T-helper 2 cell treated with Interferon-gamma antibody and Interleukin-4, amounts not matched to agents 5 μg/mL and 100 μg/mL, for 36 hours (primary cell): Measurements from ENCODE around the gene ZNF138.
"Not testable (repeated sequence)": the region's sequence is repeated elsewhere in the genome, so short reads cannot be mapped to it uniquely, and the experiment has no call there.

Experiments
- DNase-seq: peaks from one replicate; pipeline ENCODE4 v3.0.0; 2021; ENCODE audit warnings: low spot score
- H3K27ac Mint-ChIP-seq: one replicate; pipeline ENCODE4 v1.8.0; 2021; ENCODE audit warnings: mild to moderate bottlenecking, mixed read lengths
- H3K27me3 Mint-ChIP-seq: one replicate; pipeline ENCODE4 v1.8.0; 2021; ENCODE audit warnings: low read depth, mixed read lengths
- H3K36me3 Mint-ChIP-seq: one replicate; pipeline ENCODE4 v1.8.0; 2021; ENCODE audit warnings: low read depth, mixed read lengths
- H3K4me1 Mint-ChIP-seq: one replicate; pipeline ENCODE4 v1.8.0; 2021; ENCODE audit warnings: low read depth, mixed read lengths
- H3K4me3 Mint-ChIP-seq: one replicate; pipeline ENCODE4 v1.8.0; 2022; ENCODE audit warnings: mild to moderate bottlenecking, moderate library complexity, mixed read lengths
- H3K9me3 Mint-ChIP-seq: one replicate; pipeline ENCODE4 v1.8.0; 2021; ENCODE audit warnings: mixed read lengths

Gene ZNF138

GRCh38 chr7:64794171-64794844, at the start of gene ZNF138:
TSS of gene ZNF138 (plus strand) at chr7:64794428. CDS start at chr7:64794569, 141 bp downstream.
- Mint-ChIP-seq H3K36me3 (peaks cover 37% of the 10 kb centered on the region), H3K27ac (peak within 1 kb of the TSS; percentile 98)
- DNase-seq, result peak; percentile 91

GRCh38 chr7:64744680-64745079, 49.5 kb upstream of the ZNF138 start:
- H3K4me1 Mint-ChIP-seq, result no peaks in the 10 kb centered on the region
- no peak for DNase-seq
- no peak overlapping the region for H3K27ac Mint-ChIP-seq
- peaks cover 20% of the 10 kb centered on the region for H3K9me3 Mint-ChIP-seq
- no peaks in the 10 kb centered on the region for H3K36me3 Mint-ChIP-seq
- H3K4me3 Mint-ChIP-seq, result no peak overlapping the region
- H3K27me3 Mint-ChIP-seq, result no peaks in the 10 kb centered on the region

More at GRCh38 chr7:64794171-64794844, at the start of gene ZNF138:
- Mint-ChIP-seq H3K9me3 (peaks cover 8% of the 10 kb centered on the region), H3K4me3 (peak within 1 kb of the TSS; percentile 99), H3K27me3 (no peaks in the 10 kb centered on the region), H3K4me1 (peaks cover 14% of the 10 kb centered on the region)

DNA sequence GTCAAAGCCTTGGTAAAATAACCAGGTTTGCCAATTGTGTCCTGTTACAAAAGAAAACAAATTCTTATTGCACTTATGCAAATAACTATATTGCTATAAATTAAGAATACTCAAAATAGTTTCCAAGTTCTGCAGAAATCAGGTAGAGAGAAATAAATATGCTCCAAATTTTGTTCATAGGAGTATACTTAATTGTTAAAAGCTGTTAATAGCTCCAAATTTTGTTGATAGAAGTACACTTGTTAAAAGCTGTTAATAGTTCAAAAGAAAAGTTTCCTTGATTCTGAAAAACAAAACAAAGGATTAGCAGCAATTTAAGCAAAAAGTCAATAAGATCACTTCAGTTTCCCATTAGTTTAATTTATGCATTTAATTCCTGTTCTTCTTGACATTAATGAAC, 46.4 kb upstream of the ZNF138 start:
- no peak for DNase-seq
- Mint-ChIP-seq H3K27ac (no peak overlapping the region), H3K9me3 (peaks cover 21% of the 10 kb centered on the region), H3K4me3 (no peak overlapping the region), H3K27me3 (no peaks in the 10 kb centered on the region), H3K36me3 (no peaks in the 10 kb centered on the region), H3K4me1 (no peaks in the 10 kb centered on the region)

GRCh38 chr7:64753032-64753431, 41.2 kb upstream of the ZNF138 start:
- H3K4me3 Mint-ChIP-seq, result no peak overlapping the region
- H3K27ac Mint-ChIP-seq, result no peak overlapping the region
- H3K9me3 Mint-ChIP-seq, result peaks cover 32% of the 10 kb centered on the region
- no peaks in the 10 kb centered on the region for H3K4me1 Mint-ChIP-seq
- no peak for DNase-seq
- no peaks in the 10 kb centered on the region for H3K27me3 Mint-ChIP-seq
- H3K36me3 Mint-ChIP-seq, result no peaks in the 10 kb centered on the region

GRCh38 chr7:64755865-64756264, 38.4 kb upstream of the ZNF138 start:
- H3K27me3 Mint-ChIP-seq, result no peaks in the 10 kb centered on the region
- H3K4me1 Mint-ChIP-seq, result no peaks in the 10 kb centered on the region
- H3K4me3 Mint-ChIP-seq, result no peak overlapping the region
- H3K36me3 Mint-ChIP-seq, result no peaks in the 10 kb centered on the region
- peaks cover 32% of the 10 kb centered on the region for H3K9me3 Mint-ChIP-seq
- DNase-seq, result no peak
- H3K27ac Mint-ChIP-seq, result no peak overlapping the region

GRCh38 chr7:64758151-64758550, 36.1 kb upstream of the ZNF138 start:
- peaks cover 19% of the 10 kb centered on the region for H3K9me3 Mint-ChIP-seq
- no peak overlapping the region for H3K4me3 Mint-ChIP-seq
- H3K4me1 Mint-ChIP-seq, result no peaks in the 10 kb centered on the region

DNA sequence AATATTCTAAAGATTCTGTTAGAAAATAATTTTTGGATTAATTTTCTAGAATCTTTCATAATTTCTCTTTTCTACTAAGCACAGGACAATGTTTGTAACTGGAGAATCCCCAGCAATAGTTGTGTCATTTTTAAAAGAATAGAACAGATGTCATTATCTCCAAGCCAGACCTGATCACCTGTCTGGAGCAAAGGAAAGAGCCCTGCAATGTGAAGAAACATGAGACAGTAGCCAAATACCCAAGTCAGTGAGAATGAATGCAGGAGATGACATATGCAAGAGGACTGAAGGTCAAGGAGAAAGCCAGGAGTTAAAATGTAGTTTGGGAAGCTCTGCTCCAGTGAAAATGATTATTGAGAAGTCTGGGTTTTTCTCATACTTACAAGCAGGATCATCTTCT, 25.4 kb upstream of the ZNF138 start:
- no peak overlapping the region for H3K4me3 Mint-ChIP-seq
- H3K9me3 Mint-ChIP-seq, result peaks cover 3% of the 10 kb centered on the region
- no peaks in the 10 kb centered on the region for H3K27me3 Mint-ChIP-seq
- no peaks in the 10 kb centered on the region for H3K4me1 Mint-ChIP-seq
- no peaks in the 10 kb centered on the region for H3K36me3 Mint-ChIP-seq
- H3K27ac Mint-ChIP-seq, result no peak overlapping the region
- DNase-seq, result no peak

More at GRCh38 chr7:64758151-64758550, 36.1 kb upstream of the ZNF138 start:
- Mint-ChIP-seq H3K36me3 (peaks cover 2% of the 10 kb centered on the region), H3K27me3 (no peaks in the 10 kb centered on the region), H3K27ac (no peak overlapping the region)
- DNase-seq, result no peak

GRCh38 chr7:64774204-64774842, 19.9 kb upstream of the ZNF138 start:
- no peak overlapping the region for H3K27ac Mint-ChIP-seq
- H3K4me3 Mint-ChIP-seq, result no peak overlapping the region
- no peaks in the 10 kb centered on the region for H3K27me3 Mint-ChIP-seq
- no peaks in the 10 kb centered on the region for H3K36me3 Mint-ChIP-seq
- no peaks in the 10 kb centered on the region for H3K4me1 Mint-ChIP-seq
- H3K9me3 Mint-ChIP-seq, result peaks cover 26% of the 10 kb centered on the region
- no peak for DNase-seq

- H3K4me3 Mint-ChIP-seq, result no peak overlapping the region
Observed at GRCh38 chr7:64775289-64775688, 18.9 kb upstream of the ZNF138 start.

DNA sequence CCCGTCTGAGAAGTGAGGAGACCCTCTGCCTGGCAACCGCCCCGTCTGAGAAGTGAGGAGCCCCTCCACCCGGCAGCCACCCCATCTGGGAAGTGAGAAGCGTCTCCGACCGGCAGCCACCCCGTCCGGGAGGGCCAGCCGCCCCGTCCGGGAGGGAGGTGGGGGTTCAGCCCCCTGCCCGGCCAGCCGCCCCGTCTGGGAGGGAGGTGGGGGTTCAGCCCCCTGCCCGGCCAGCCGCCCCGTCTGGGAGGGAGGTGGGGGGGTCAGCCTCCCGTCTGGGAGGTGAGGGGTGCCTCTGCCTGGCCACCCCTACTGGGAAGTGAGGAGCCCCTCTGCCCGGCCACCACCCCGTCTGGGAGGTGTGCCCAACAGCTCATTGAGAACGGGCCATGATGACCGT, 9.4 kb upstream of the ZNF138 start:
- H3K27me3 Mint-ChIP-seq, H3K36me3 Mint-ChIP-seq, H3K27ac Mint-ChIP-seq, H3K4me1 Mint-ChIP-seq, H3K4me3 Mint-ChIP-seq, DNase-seq: not testable (repeated sequence)
- peaks cover 28% of the 10 kb centered on the region for H3K9me3 Mint-ChIP-seq

More at GRCh38 chr7:64775289-64775688, 18.9 kb upstream of the ZNF138 start:
- Mint-ChIP-seq H3K27me3 (no peaks in the 10 kb centered on the region), H3K36me3 (no peaks in the 10 kb centered on the region), H3K9me3 (peaks cover 26% of the 10 kb centered on the region), H3K4me1 (no peaks in the 10 kb centered on the region), H3K27ac (no peak overlapping the region)
- no peak for DNase-seq

GRCh38 chr7:64787295-64787694, 6.9 kb upstream of the ZNF138 start:
- Mint-ChIP-seq H3K4me1 (no peaks in the 10 kb centered on the region), H3K27ac (no peak overlapping the region), H3K36me3 (peaks cover 2% of the 10 kb centered on the region), H3K27me3 (no peaks in the 10 kb centered on the region), H3K9me3 (peaks cover 25% of the 10 kb centered on the region), H3K4me3 (no peak overlapping the region)
- DNase-seq, result no peak

DNA sequence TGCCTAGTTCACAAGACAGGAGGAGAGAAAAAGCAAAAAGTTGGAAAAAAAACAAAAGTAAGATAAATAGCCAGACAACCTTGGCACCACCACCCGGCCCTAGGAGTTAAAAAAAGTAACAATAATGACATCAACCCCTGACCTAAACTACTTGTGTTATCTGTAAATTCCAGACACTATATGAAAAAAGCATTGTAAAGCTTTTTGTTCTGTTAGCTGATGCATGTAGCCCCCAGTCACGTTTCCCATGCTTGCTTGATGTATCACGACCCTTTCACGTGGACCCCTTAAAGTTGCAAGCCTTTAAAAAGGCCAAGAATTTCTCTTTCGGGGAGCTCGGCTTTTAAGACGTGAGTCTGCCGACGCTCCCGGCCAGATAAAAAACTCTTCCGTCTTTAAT, 5.0 kb upstream of the ZNF138 start:
- not testable (repeated sequence) for H3K27me3 Mint-ChIP-seq, H3K27ac Mint-ChIP-seq, H3K4me1 Mint-ChIP-seq, H3K4me3 Mint-ChIP-seq, H3K36me3 Mint-ChIP-seq, DNase-seq
- peaks cover 21% of the 10 kb centered on the region for H3K9me3 Mint-ChIP-seq

DNA sequence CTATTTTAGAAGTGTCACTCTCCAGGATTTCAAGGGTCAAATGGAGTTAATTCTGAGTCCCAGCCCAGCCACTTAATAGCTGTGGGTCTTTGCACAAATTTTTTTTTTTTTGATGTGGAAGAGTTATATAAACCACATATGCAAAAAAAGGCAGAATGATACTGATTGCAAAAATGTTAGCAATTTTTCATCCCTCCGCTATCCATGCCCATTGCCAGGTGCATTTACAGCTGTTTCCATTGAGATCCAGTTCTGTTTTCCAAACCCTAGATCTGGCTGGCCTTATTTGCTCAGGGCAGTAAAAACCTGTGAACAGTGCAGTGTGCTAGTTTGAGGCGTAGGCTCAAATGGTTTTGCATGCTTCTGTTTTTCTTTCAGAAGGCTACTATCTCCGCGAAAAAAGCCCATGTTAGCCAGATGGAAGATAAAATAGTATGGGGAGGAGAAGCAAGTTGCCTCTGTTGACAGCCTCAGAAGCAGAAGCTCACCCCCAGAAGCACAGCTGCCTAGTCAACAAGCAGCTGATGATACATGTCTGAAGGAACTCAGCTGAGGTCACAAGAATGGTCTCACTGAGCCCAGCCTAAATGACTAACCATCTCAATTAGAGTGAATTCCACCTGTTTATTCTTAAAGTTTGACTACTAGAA, 997 bp upstream of the ZNF138 start:
- H3K36me3 Mint-ChIP-seq, result peaks cover 27% of the 10 kb centered on the region
- H3K27ac Mint-ChIP-seq, result peak overlapping the region; percentile 31
- peaks cover 8% of the 10 kb centered on the region for H3K9me3 Mint-ChIP-seq
- H3K4me3 Mint-ChIP-seq, result peak overlapping the region; percentile 34
- peaks cover 14% of the 10 kb centered on the region for H3K4me1 Mint-ChIP-seq
- no peak for DNase-seq
- H3K27me3 Mint-ChIP-seq, result no peaks in the 10 kb centered on the region

GRCh38 chr7:64795176-64795575, 948 bp downstream of the ZNF138 start:
- Mint-ChIP-seq H3K27me3 (no peaks in the 10 kb centered on the region), H3K9me3 (peaks cover 9% of the 10 kb centered on the region), H3K27ac (peak overlapping the region; percentile 98), H3K36me3 (peaks cover 43% of the 10 kb centered on the region), H3K4me3 (peak overlapping the region; percentile 99), H3K4me1 (peaks cover 14% of the 10 kb centered on the region)
- DNase-seq, result no peak
